Osteoblast (primary cell): ENCODE data around the gene UCHL1. TPM values are rescaled to one million over a fixed set of nuclear protein-coding genes. Genes with fewer than 3 reads are reported as not detected.

Experiments used
- DNase-seq: peaks from one replicate; pipeline ENCODE4 v3.0.0; 2011; ENCODE audit warnings: low spot score, mixed read lengths; ENCODE audit not compliant: insufficient read length; ENCODE audit errors: missing footprints
- H2AFZ ChIP-seq: 2 replicates; pipeline ENCODE4 v1.6.0; 2011; ENCODE audit warnings: mild to moderate bottlenecking, low read length
- H3K27ac ChIP-seq: 2 replicates; pipeline ENCODE4 v1.5.1; 2011; ENCODE audit warnings: mild to moderate bottlenecking, low read depth, low read length, moderate library complexity
- H3K27me3 ChIP-seq: 2 replicates; pipeline ENCODE4 v1.6.0; 2012; ENCODE audit warnings: mild to moderate bottlenecking, control low read depth, inconsistent platforms, low read length, moderate library complexity; ENCODE audit not compliant: insufficient read depth
- H3K36me3 ChIP-seq: 2 replicates; pipeline ENCODE4 v1.5.1; 2011; ENCODE audit warnings: mild to moderate bottlenecking, low read length, control low read depth, moderate library complexity; ENCODE audit not compliant: insufficient read depth
- H3K4me1 ChIP-seq: 2 replicates; pipeline ENCODE4 v1.5.1; 2011; ENCODE audit warnings: mild to moderate bottlenecking, low read length, control low read depth, moderate library complexity; ENCODE audit not compliant: insufficient read depth
- H3K4me2 ChIP-seq: 2 replicates; pipeline ENCODE4 v1.6.0; 2011; ENCODE audit warnings: mild to moderate bottlenecking, low read length; ENCODE audit not compliant: insufficient read depth
- H3K4me3 ChIP-seq: fragments of 200-600 bp; sonication (generic); 3 replicates; pipeline ENCODE4 v1.5.1; 2012; ENCODE audit warnings: mild to moderate bottlenecking, low read length, inconsistent platforms; ENCODE audit not compliant: insufficient read depth
- H3K79me2 ChIP-seq: 2 replicates; pipeline ENCODE4 v1.6.0; 2012; ENCODE audit warnings: mild to moderate bottlenecking, low read length, control low read depth, inconsistent platforms; ENCODE audit not compliant: insufficient read depth
- H3K9me3 ChIP-seq: 2 replicates; pipeline ENCODE4 v1.5.1; 2011; ENCODE audit warnings: low read depth, low read length, control low read depth
- H4K20me1 ChIP-seq: 2 replicates; pipeline ENCODE4 v1.6.0; 2012; ENCODE audit warnings: mild to moderate bottlenecking, low read length, control low read depth; ENCODE audit not compliant: insufficient read depth
- total RNA-seq: library from RNA; depleted of rRNA; stranded (reverse); fragments of >200 nt; gene quantifications from 2 replicates; pipeline ENCODE4 v1.2.3, GENCODE V29; 2012
- TF ChIP-seq, protein P1 (sequence below): IDR thresholded peaks from 2 replicates; pipeline ENCODE4 v1.5.1; 2011; ENCODE audit warnings: mild to moderate bottlenecking, low read depth, low read length, moderate library complexity; ENCODE audit errors: extremely low read depth

The UCHL1 gene
- total RNA-seq, 1 donor, result 348 TPM

DNA sequence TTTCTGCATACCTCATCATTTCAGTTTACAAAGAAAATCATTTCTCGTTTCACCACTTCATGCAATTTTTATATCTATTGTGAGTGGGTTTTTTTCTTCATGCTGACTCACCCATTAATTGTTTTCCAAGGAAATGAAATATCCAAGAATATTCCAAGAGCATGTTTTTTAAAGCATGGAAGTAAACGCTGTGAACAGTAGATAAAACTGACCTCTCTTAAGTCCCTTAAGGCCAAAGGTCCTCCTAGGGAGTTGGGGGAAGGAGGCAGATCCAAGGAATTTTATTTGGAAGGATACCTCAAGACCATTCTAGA lies 39.8 kb upstream of the UCHL1 start:
- Histone ChIP-seq H3K27ac (peak overlapping the region; percentile 81), H3K9me3 (no peaks in the 10 kb centered on the region), H4K20me1 (peaks cover 7% of the 10 kb centered on the region), H3K79me2 (peaks cover 21% of the 10 kb centered on the region), H3K36me3 (no peaks in the 10 kb centered on the region), H3K4me3 (peak overlapping the region; percentile 88), H3K4me2 (peak overlapping the region; percentile 98), H3K4me1 (peaks cover 16% of the 10 kb centered on the region), H2AFZ (peak overlapping the region; percentile 99), H3K27me3 (no peaks in the 10 kb centered on the region)
- DNase-seq, result no peak
- TF ChIP-seq, protein P1, sequence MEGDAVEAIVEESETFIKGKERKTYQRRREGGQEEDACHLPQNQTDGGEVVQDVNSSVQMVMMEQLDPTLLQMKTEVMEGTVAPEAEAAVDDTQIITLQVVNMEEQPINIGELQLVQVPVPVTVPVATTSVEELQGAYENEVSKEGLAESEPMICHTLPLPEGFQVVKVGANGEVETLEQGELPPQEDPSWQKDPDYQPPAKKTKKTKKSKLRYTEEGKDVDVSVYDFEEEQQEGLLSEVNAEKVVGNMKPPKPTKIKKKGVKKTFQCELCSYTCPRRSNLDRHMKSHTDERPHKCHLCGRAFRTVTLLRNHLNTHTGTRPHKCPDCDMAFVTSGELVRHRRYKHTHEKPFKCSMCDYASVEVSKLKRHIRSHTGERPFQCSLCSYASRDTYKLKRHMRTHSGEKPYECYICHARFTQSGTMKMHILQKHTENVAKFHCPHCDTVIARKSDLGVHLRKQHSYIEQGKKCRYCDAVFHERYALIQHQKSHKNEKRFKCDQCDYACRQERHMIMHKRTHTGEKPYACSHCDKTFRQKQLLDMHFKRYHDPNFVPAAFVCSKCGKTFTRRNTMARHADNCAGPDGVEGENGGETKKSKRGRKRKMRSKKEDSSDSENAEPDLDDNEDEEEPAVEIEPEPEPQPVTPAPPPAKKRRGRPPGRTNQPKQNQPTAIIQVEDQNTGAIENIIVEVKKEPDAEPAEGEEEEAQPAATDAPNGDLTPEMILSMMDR, result no peak

DNA sequence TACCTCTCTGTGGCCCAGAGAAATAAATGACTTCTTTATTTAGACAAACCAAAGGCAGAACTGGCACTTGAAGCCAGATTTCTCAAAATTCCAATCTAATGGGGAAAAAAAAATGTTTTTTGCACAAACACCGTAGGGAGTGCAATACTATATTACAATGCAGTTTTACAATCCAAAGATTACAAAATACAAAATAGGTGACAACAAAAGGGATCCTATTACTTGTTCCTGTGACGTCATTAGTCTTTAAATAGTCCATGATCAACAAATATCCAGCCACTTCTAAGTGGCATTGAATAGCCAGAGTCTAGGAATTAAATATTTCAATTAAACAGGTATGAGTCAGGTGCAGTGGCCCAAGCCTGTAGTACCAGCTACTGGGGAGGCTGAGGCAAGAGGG lies 39.4 kb upstream of the UCHL1 start:
- no peak for DNase-seq
- Histone ChIP-seq H4K20me1 (peaks cover 3% of the 10 kb centered on the region), H3K9me3 (no peaks in the 10 kb centered on the region), H2AFZ (peak overlapping the region; percentile 99), H3K27me3 (peaks cover 3% of the 10 kb centered on the region), H3K4me3 (peak overlapping the region; percentile 88), H3K27ac (peak overlapping the region; percentile 81), H3K79me2 (peaks cover 17% of the 10 kb centered on the region), H3K36me3 (no peaks in the 10 kb centered on the region), H3K4me1 (peaks cover 16% of the 10 kb centered on the region), H3K4me2 (peak overlapping the region; percentile 98)
- TF ChIP-seq, protein P1, result no peak

DNA sequence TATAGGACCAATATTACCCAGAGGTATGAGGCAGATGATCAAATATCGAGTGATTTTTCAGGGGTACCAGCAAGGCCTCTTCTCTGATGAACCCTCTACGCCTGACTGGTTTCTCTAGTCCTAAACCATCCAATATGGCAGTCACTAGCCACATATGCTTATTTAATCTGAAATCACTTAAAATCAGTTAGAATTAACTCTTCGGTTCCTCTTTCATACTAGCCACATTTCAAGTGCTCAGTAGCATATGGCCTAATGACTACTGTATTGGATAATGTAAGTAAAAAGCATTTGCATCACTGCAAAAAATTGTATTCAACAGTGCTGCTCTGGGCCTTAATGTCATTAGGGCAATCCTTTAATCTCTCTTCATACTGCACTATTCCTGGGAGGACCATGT lies 38.0 kb upstream of the UCHL1 start:
- H3K27me3 ChIP-seq, result peaks cover 5% of the 10 kb centered on the region
- no peaks in the 10 kb centered on the region for H4K20me1 ChIP-seq
- H3K79me2 ChIP-seq, result peaks cover 4% of the 10 kb centered on the region
- H2AFZ ChIP-seq, result no peak overlapping the region
- no peak overlapping the region for H3K4me3 ChIP-seq
- no peak for DNase-seq
- peaks cover 16% of the 10 kb centered on the region for H3K4me1 ChIP-seq
- no peaks in the 10 kb centered on the region for H3K36me3 ChIP-seq
- H3K9me3 ChIP-seq, result no peaks in the 10 kb centered on the region
- no peak overlapping the region for H3K4me2 ChIP-seq
- TF ChIP-seq, protein P1, result no peak
- H3K27ac ChIP-seq, result no peak overlapping the region

DNA sequence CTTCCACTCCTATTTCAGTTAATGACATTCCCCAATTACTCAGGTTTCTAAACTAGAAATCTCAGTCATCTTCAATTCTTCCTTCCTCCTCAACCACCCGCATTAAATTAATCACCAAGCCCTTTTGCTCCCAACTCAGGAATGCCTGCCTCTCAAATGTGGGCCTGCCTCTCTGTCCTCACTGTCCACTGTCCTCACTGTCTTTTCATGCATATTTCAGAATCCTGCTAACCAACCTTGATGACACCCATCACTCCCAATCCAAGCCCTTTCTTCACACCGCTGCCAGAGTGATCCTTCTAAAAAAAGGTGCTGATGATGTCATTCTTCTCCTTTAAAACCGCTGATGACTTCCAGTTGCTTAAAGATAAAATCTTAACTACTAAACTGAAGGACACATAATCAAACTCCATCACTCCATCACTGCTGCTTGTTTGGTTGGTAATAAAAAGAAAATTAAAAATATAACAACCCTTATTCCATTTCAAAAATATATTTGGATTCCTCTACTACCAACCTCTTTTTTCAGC lies 37.2 kb upstream of the UCHL1 start:
- Histone ChIP-seq H3K4me1 (peaks cover 16% of the 10 kb centered on the region), H3K4me2 (no peak overlapping the region), H3K36me3 (no peaks in the 10 kb centered on the region), H3K27ac (no peak overlapping the region), H3K9me3 (no peaks in the 10 kb centered on the region), H3K27me3 (peaks cover 5% of the 10 kb centered on the region), H3K79me2 (no peaks in the 10 kb centered on the region), H2AFZ (no peak overlapping the region), H4K20me1 (no peaks in the 10 kb centered on the region), H3K4me3 (no peak overlapping the region)
- TF ChIP-seq, protein P1, result no peak
- DNase-seq, result no peak
